ENCODE data around the gene SMC3. TPM values are rescaled to one million over a fixed set of nuclear protein-coding genes. Genes with fewer than 3 reads are reported as not detected.

SMC3 gene
- total RNA-seq, 2 experiments from 2014 or later: 38.4 to 73.4 TPM

DNA sequence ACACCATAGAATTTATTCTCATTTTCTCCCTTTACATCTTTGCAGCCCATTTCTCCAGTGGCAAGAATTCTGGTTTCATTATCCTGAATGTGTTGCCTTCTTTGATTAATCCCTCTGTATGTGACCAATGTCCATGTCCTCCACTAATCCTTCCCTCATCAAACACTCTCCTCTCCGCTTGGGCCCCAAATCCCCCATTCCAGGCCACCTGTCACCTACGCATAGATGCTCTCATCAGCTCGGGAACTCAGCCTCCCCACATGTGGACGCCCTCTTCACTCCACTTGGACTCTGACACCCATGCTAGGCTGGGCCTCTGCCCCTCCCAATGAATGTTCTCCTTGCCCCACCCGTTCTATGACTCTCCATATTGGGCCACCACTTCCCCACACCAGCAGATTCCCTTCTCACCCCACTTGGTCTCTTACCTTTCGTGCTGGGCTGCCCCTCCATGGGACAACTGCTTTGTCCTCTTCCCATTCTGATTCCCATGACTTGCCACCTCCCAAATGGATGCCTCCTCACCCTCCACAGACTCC lies 57.9 kb downstream of the SMC3 start:
- ChIA-PET POLR2A (no interaction called here), CTCF (ENCODE audit: unreplicated experiment) (no interaction called here)
- Histone ChIP-seq H3K27ac (ENCODE audit: low read depth, low read length, poor library complexity, severe bottlenecking) (no peak overlapping the region), H3K4me3 (ENCODE audit: low read depth, low read length, poor library complexity, severe bottlenecking) (no peak overlapping the region), H3K36me3 (ENCODE audit: insufficient read depth, low read length) (no peaks in the 10 kb centered on the region), H3K4me1 (ENCODE audit: insufficient read depth, low read length, poor library complexity, severe bottlenecking) (no peaks in the 10 kb centered on the region), H3K79me2 (ENCODE audit: insufficient read depth, low read depth, low read length) (no peaks in the 10 kb centered on the region), H4K20me1 (ENCODE audit: insufficient read depth, low read length) (no peaks in the 10 kb centered on the region), H3K9me2 (ENCODE audit: insufficient read depth, low read length) (no peaks in the 10 kb centered on the region), H3K4me2 (ENCODE audit: low read length) (no peak overlapping the region), H3K9me3 (ENCODE audit: low read length) (0 out of 2 replicates have a peak, but pooled peaks cover 8% of the 10 kb centered on the region), H2AFZ (ENCODE audit: low read length) (no peak overlapping the region)
- intact Hi-C loops (cut with micrococcal nuclease; ENCODE audit: unreplicated experiment): no loop called here
- DNase-seq (ENCODE audit: low spot score): no peak
- no TSS peak for BruUV-seq (replicated peaks)
- TF ChIP-seq EZH2phosphoT487 (IDR thresholded peaks at IDR 0.05; ENCODE audit: borderline replicate concordance, low read depth, low read length): no peak
- TF ChIP-seq, protein P1, sequence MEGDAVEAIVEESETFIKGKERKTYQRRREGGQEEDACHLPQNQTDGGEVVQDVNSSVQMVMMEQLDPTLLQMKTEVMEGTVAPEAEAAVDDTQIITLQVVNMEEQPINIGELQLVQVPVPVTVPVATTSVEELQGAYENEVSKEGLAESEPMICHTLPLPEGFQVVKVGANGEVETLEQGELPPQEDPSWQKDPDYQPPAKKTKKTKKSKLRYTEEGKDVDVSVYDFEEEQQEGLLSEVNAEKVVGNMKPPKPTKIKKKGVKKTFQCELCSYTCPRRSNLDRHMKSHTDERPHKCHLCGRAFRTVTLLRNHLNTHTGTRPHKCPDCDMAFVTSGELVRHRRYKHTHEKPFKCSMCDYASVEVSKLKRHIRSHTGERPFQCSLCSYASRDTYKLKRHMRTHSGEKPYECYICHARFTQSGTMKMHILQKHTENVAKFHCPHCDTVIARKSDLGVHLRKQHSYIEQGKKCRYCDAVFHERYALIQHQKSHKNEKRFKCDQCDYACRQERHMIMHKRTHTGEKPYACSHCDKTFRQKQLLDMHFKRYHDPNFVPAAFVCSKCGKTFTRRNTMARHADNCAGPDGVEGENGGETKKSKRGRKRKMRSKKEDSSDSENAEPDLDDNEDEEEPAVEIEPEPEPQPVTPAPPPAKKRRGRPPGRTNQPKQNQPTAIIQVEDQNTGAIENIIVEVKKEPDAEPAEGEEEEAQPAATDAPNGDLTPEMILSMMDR (conservative IDR thresholded peaks at IDR 0.05; ENCODE audit: low read length): no peak

DNA sequence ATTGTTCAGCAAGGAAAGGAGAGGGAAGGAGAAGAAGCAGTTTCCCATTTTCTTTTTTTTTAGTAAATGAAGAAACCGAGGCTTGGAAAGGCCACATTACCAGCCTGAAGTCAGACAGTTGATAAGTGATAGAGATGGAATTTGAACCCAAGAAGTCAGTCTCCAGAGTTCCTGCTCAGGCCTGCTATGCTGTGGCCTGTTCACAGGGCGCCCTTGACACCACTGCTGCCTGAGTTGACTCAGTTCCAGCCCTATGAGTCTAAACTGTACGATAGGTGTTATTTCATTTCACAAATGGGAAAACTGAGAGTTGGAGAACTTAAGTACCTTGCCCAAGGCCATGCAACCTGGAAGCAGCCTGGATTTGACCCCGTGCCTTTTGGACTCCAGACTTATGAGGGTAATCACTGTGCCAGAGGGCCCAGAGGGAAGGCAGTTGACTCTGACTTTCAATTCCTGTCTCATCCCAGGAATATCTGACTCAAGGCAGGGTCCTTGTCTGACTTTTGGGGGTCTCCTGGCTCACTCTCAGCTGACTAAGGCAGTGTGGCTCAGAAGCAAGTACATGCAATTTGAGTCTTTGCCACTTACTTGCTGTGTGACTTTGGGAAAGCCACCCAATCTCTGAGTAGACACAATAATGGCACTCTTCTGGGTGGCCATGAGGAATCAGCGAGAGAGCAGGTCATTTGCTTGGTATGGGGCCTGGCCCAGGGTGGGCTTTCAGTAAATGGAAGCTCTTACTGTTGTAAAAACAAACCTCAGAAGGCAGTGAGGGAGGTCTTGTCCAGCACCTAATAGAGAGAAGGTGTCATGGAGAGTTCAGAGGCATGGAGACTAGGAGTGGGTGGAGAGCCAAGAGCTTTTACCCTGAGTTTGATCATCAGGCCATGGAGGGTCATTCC lies 58.7 kb downstream of the SMC3 start:
- intact Hi-C loops (cut with micrococcal nuclease; ENCODE audit: unreplicated experiment): no loop called here
- BruUV-seq (replicated peaks): no TSS peak
- Histone ChIP-seq H2AFZ (ENCODE audit: low read length) (no peak overlapping the region), H3K4me3 (ENCODE audit: low read depth, low read length, poor library complexity, severe bottlenecking) (no peak overlapping the region), H3K4me2 (ENCODE audit: low read length) (no peak overlapping the region), H3K4me1 (ENCODE audit: insufficient read depth, low read length, poor library complexity, severe bottlenecking) (no peaks in the 10 kb centered on the region), H3K79me2 (ENCODE audit: insufficient read depth, low read depth, low read length) (no peaks in the 10 kb centered on the region), H3K27ac (ENCODE audit: low read depth, low read length, poor library complexity, severe bottlenecking) (no peak overlapping the region), H4K20me1 (ENCODE audit: insufficient read depth, low read length) (no peaks in the 10 kb centered on the region), H3K36me3 (ENCODE audit: insufficient read depth, low read length) (no peaks in the 10 kb centered on the region), H3K9me2 (ENCODE audit: insufficient read depth, low read length) (no peaks in the 10 kb centered on the region), H3K9me3 (ENCODE audit: low read length) (0 out of 2 replicates have a peak, but pooled peaks cover 8% of the 10 kb centered on the region)
- POLR2A ChIA-PET: interaction anchor here (0.9 kb wide), 1 partner anchor 16 kb away, joined by 3 read pairs; no protein-coding TSS in a partner anchor
- no peak for DNase-seq (ENCODE audit: low spot score)
- no peak for TF ChIP-seq EZH2phosphoT487 (IDR thresholded peaks at IDR 0.05; ENCODE audit: borderline replicate concordance, low read depth, low read length)
- TF ChIP-seq, protein P1 (conservative IDR thresholded peaks at IDR 0.05; ENCODE audit: low read length): no peak
- CTCF ChIA-PET (ENCODE audit: unreplicated experiment): interaction anchor here (0.6 kb wide), 1 partner anchor 18 kb away, joined by 3 read pairs; the partner anchor contains the start of gene RBM20

DNA sequence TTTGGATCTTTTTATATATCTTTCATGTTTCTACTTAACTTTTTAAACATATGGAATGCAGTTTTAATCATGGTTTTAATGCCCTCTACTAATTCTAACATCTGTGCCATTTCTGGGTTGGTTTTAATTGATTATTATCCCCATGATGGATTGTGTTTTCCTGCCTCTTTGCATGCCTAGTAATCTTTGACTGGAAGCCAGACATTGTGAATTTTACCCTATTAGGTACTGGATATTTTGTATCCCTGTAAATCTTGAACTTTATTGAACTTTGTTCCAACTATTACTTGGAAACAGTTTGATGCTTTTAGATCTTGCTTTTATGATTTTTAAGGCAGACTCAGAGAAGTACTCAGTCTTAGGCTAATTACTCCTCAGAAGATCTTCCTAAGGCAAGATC lies 60.7 kb downstream of the SMC3 start:
- no peak overlapping the region for H3K27ac ChIP-seq (ENCODE audit: low read depth, low read length, poor library complexity, severe bottlenecking)
- H3K36me3 ChIP-seq (ENCODE audit: insufficient read depth, low read length): no peaks in the 10 kb centered on the region
- CTCF ChIA-PET (ENCODE audit: unreplicated experiment): no interaction called here
- no peaks in the 10 kb centered on the region for H3K9me2 ChIP-seq (ENCODE audit: insufficient read depth, low read length)
- POLR2A ChIA-PET: no interaction called here
- H4K20me1 ChIP-seq (ENCODE audit: insufficient read depth, low read length): no peaks in the 10 kb centered on the region
- TF ChIP-seq EZH2phosphoT487 (IDR thresholded peaks at IDR 0.05; ENCODE audit: borderline replicate concordance, low read depth, low read length): no peak
- TF ChIP-seq, protein P1 (conservative IDR thresholded peaks at IDR 0.05; ENCODE audit: low read length): no peak
- H3K4me2 ChIP-seq (ENCODE audit: low read length): no peak overlapping the region
- H3K4me1 ChIP-seq (ENCODE audit: insufficient read depth, low read length, poor library complexity, severe bottlenecking): no peaks in the 10 kb centered on the region
- no peak for DNase-seq (ENCODE audit: low spot score)
- intact Hi-C loops (cut with micrococcal nuclease; ENCODE audit: unreplicated experiment): no loop called here
- no TSS peak for BruUV-seq (replicated peaks)
- no peak overlapping the region for H3K4me3 ChIP-seq (ENCODE audit: low read depth, low read length, poor library complexity, severe bottlenecking)
- H3K79me2 ChIP-seq (ENCODE audit: insufficient read depth, low read depth, low read length): no peaks in the 10 kb centered on the region
- no peak overlapping the region for H2AFZ ChIP-seq (ENCODE audit: low read length)
- H3K9me3 ChIP-seq (ENCODE audit: low read length): no peaks in the 10 kb centered on the region

All from OCI-LY7 (cell line).